HepG2 (cell line): ENCODE data around the gene GNAZ. TPM values are rescaled to one million over a fixed set of nuclear protein-coding genes. Genes with fewer than 3 reads are reported as not detected.

Experiments
- ATAC-seq: fragments of 200-7000 bp; cut with Tn5 transposase; 3 replicates; pipeline ENCODE4 v1.9.1; 2020; ENCODE audit warnings: mild to moderate bottlenecking, moderate library complexity
- BruUV-seq: library from RNA; stranded (reverse); fragments of 400-500 nt; replicated peaks from 2 replicates; lab custom pipeline; 2021; lab: Mats Ljungman, UMichigan
- CTCF ChIA-PET: fragments of 300-600 bp; formaldehyde crosslinking; extraction: SDS; loops from one replicate; lab custom pipeline; 2021; ENCODE audit warnings: low total read pairs, inconsistent platforms, low intra/inter-chr PET ratio; lab: Yijun Ruan, JAX
- POLR2A ChIA-PET: fragments of 350-600 bp; sonication (Branson Sonifier 250); formaldehyde crosslinking; loops from one replicate; lab custom pipeline; 2020; ENCODE audit warnings: antibody characterized with exemption, inconsistent platforms; lab: Yijun Ruan, JAX
- DNase-seq: peaks from one replicate; pipeline ENCODE4 v3.0.0-alpha.2; 2015; ENCODE audit warnings: low spot score
- FAIRE-seq: peaks from 3 replicates; lab custom pipeline; 2011; peaks lifted over from hg19 to GRCh38; lab: Jason Lieb, UNC
- H2AFZ ChIP-seq: one replicate; pipeline ENCODE4 v1.6.1; 2011; ENCODE audit warnings: low read length, inconsistent platforms
- H3K27ac ChIP-seq: fragments of 300-600 bp; 3 replicates; pipeline ENCODE4 v1.8.0; 2011; ENCODE audit warnings: mixed run types, mild to moderate bottlenecking, mixed read lengths, low read length, inconsistent platforms; ENCODE audit not compliant: insufficient read depth; ENCODE audit errors: extremely low read length
- H3K27me3 ChIP-seq, 2 experiments: fragments of 200-600 bp in 1 of 2; 2 replicates in 1 of 2; 3 replicates in 1 of 2; pipeline versions ENCODE4 v1.6.0 to v1.8.0; 2011; ENCODE audit warnings: low read length in 2 of 2, mild to moderate bottlenecking in 2 of 2, moderate library complexity in 2 of 2, inconsistent platforms in 1 of 2; ENCODE audit not compliant: insufficient read depth in 2 of 2, control insufficient read depth in 1 of 2
- H3K36me3 ChIP-seq, 2 experiments: fragments of 200-600 bp in 1 of 2; replicated peaks in 1 of 2; 2 replicates in 1 of 2; 3 replicates in 1 of 2; pipeline versions ENCODE4 v1.5.1 to v1.8.0; 2011; ENCODE audit warnings: low read length in 2 of 2, inconsistent platforms in 1 of 2; ENCODE audit not compliant: insufficient read depth in 2 of 2, control insufficient read depth in 1 of 2
- H3K4me1 ChIP-seq: 2 replicates; pipeline ENCODE4 v1.5.1; 2012; ENCODE audit warnings: low read length, inconsistent platforms; ENCODE audit not compliant: insufficient read depth
- H3K4me2 ChIP-seq: 2 replicates; pipeline ENCODE4 v1.6.0; 2011; ENCODE audit warnings: low read depth, low read length, inconsistent platforms
- H3K4me3 ChIP-seq, 3 experiments: fragments of 200-600 bp in 1 of 3; sonication (generic), shearing (Covaris generic) in 1 of 3; replicated peaks in 1 of 3; 2 replicates each; pipeline ENCODE4 v1.5.1; 2011 to 2016; ENCODE audit warnings: low read length in 3 of 3, inconsistent platforms in 2 of 3, low read depth in 2 of 3, mild to moderate bottlenecking in 2 of 3, control low read depth in 1 of 3, mixed read lengths in 1 of 3; ENCODE audit not compliant: insufficient read depth in 1 of 3
- H3K79me2 ChIP-seq: one replicate; pipeline ENCODE4 v1.6.1; 2011; ENCODE audit warnings: low read length, inconsistent platforms; ENCODE audit not compliant: insufficient read depth
- H3K9ac ChIP-seq: 2 replicates; pipeline ENCODE4 v1.6.0; 2011; ENCODE audit warnings: mild to moderate bottlenecking, low read depth, low read length, inconsistent platforms; ENCODE audit not compliant: insufficient read depth
- H3K9me3 ChIP-seq: 2 replicates; pipeline ENCODE4 v1.5.1; 2012; ENCODE audit warnings: mild to moderate bottlenecking, low read length
- H4K20me1 ChIP-seq: 2 replicates; pipeline ENCODE4 v1.6.0; 2011; ENCODE audit warnings: inconsistent platforms, mild to moderate bottlenecking, low read length, moderate library complexity; ENCODE audit not compliant: insufficient read depth
- BHLHE40 ChIP-seq: IDR thresholded peaks from 2 replicates; pipeline ENCODE4 v1.6.1; 2011; ENCODE audit warnings: low read length, improper control_type of control experiment
- CHD4 ChIP-seq: fragments of 200-600 bp; sonication (generic); IDR thresholded peaks from 2 replicates; pipeline ENCODE4 v1.7.0; 2017; ENCODE audit warnings: mild to moderate bottlenecking, low read length, borderline replicate concordance
- DZIP1 ChIP-seq: sonication (generic); formaldehyde crosslinking; IDR thresholded peaks from 2 replicates; pipeline ENCODE4 v1.5.0; 2020; ENCODE audit warnings: mild to moderate bottlenecking, missing genetic modification reagents
- ZBTB7A ChIP-seq: sonication (generic); formaldehyde crosslinking; IDR thresholded peaks from 2 replicates; pipeline ENCODE4 v1.8.0; 2022; ENCODE audit warnings: mild to moderate bottlenecking, missing genetic modification reagents
- ZNF275 ChIP-seq: sonication (generic); formaldehyde crosslinking; IDR thresholded peaks from 2 replicates; pipeline ENCODE4 v1.8.0; 2022; ENCODE audit warnings: missing genetic modification reagents, mild to moderate bottlenecking, inconsistent platforms, borderline replicate concordance
- ZNF629 ChIP-seq: sonication (generic); formaldehyde crosslinking; conservative IDR thresholded peaks from 2 replicates; pipeline ENCODE4 v1.5.0; 2020; ENCODE audit warnings: missing genetic modification reagents
- ZNF891 ChIP-seq: sonication (generic); formaldehyde crosslinking; IDR thresholded peaks from 2 replicates; pipeline ENCODE4 v1.5.0; 2020; ENCODE audit warnings: mild to moderate bottlenecking, missing genetic modification reagents
- in situ Hi-C: cut with HindIII; loops from 2 replicates; pipeline ENCODE4 v1.10.0; 2017; ENCODE audit warnings: low pct_unique_long_range_greater_than_20kb; ENCODE audit not compliant: extremely low pct_ligation_motif_present
- intact Hi-C: fragments of 100-400 bp; cut with micrococcal nuclease; formaldehyde crosslinking; loops from one replicate; pipeline ENCODE4 v1.10.0; 2022; ENCODE audit not compliant: unreplicated experiment
- polyA plus RNA-seq, 8 experiments: library from polyadenylated mRNA; depleted of rRNA in 3 of 8; stranded (reverse) in 7 of 8; unstranded in 1 of 8; fragments of >200 nt; fragmentation: Illumina TruSeq in 4 of 8; extraction: Trizol in 4 of 8; gene quantifications; 2 replicates each; pipeline versions ENCODE4 v1.2.1 to v1.2.3, GENCODE V29; 2011 to 2016; ENCODE audit warnings: low read depth in 4 of 8, missing spikeins in 1 of 8, mixed read lengths in 1 of 8; ENCODE audit not compliant: insufficient read depth in 1 of 8
- total RNA-seq, 5 experiments: library from RNA; depleted of rRNA; stranded (reverse); fragments of >200 nt; fragmentation: Illumina TruSeq; extraction: Trizol; gene quantifications; 2 replicates each; pipeline ENCODE4 v1.2.3, GENCODE V29; 2016; ENCODE audit warnings: low read depth in 1 of 5

GNAZ gene
- total and polyA plus RNA-seq, 2 of the 13 experiments (the other 11 are each of a cell fraction or from before 2014, with no cell fraction given), result 11.4 to 22.3 TPM

GRCh38 chr22:23138584-23139435 is 68.5 kb downstream of the GNAZ start (continued):
- TF ChIP-seq DZIP1 (CRISPR knock-in tag) (no peak), ZNF275 (CRISPR knock-in tag) (no peak), ZNF891 (CRISPR knock-in tag) (no peak), BHLHE40 (no peak)

GRCh38 chr22:23140385-23140784 is 70.1 kb downstream of the GNAZ start:
- ChIA-PET CTCF (no interaction called here), POLR2A (interaction anchor here (0.9 kb wide), 1 partner anchor 13 kb away, joined by 4 read pairs; no protein-coding TSS in a partner anchor)
- intact Hi-C loops, result no loop called here

More at GRCh38 chr22:23140385-23140784, 70.1 kb downstream of the GNAZ start:
- H3K36me3 ChIP-seq, result no peaks in the 10 kb centered on the region
- peaks cover 51% of the 10 kb centered on the region for H3K4me1 ChIP-seq
- H3K27me3 ChIP-seq, result no peaks in the 10 kb centered on the region
- DNase-seq, result no peak
- no peak for ATAC-seq
- no peak for FAIRE-seq
- no TSS peak for BruUV-seq
- no peak overlapping the region for H3K27ac ChIP-seq
- no peaks in the 10 kb centered on the region for H3K9me3 ChIP-seq
- H3K4me2 ChIP-seq, result no peak overlapping the region
- TF ChIP-seq CHD4, result 0 out of 2 replicates have a peak, but pooled peaks have one; percentile 17
- TF ChIP-seq ZBTB7A (CRISPR knock-in tag), result no peak
- peak; percentile 79 for TF ChIP-seq ZNF629 (CRISPR knock-in tag)
- no peaks in the 10 kb centered on the region for H3K79me2 ChIP-seq
- in situ Hi-C loops, result no loop called here
- H3K9ac ChIP-seq, result no peak overlapping the region
- no peak overlapping the region for H2AFZ ChIP-seq
- H3K4me3 ChIP-seq, result no peak overlapping the region
- H4K20me1 ChIP-seq, result no peaks in the 10 kb centered on the region
